ENCODE data around the gene CMAS.
"Not testable (repeated sequence)": the region's sequence is repeated elsewhere in the genome, so short reads cannot be mapped to it uniquely, and the experiment has no call there.

CMAS gene

DNA sequence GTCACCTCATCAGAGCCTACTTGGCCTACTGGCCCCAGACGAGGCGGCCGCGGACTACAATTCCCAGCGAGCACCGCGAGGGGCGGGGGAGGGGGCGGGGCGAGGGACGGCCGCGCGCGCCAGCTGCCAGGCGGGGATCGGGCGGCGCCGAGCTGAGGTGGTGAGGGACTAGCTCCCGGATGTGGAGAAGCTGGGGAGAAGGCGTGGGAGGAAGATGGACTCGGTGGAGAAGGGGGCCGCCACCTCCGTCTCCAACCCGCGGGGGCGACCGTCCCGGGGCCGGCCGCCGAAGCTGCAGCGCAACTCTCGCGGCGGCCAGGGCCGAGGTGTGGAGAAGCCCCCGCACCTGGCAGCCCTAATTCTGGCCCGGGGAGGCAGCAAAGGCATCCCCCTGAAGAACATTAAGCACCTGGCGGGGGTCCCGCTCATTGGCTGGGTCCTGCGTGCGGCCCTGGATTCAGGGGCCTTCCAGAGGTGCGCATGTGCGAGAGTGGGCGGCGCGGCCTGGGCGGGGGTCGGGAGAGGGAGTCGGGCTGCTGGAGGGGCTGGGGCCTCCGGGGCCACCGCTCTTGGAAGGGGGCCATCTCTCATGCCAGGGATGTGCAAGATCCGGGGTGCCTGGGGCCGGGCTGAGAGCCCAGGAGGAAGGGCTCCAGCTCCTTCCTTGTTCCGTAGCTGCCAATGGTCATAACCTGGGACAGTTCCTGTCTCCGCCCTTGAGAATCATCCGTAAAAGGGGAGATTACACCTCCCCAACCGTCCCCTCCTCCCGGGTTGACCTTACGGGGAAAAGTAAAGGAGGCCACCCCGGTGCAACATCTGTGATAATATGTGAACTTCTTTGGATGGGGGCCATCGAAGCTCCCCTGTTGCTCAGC, at the start of gene CMAS:
CMAS (plus strand) TSS at position 129 of the 878 bp plus-strand sequence; CDS start at position 215, 86 bp downstream.
- ATAC-seq, result peak; percentile 84 to 86

DNA sequence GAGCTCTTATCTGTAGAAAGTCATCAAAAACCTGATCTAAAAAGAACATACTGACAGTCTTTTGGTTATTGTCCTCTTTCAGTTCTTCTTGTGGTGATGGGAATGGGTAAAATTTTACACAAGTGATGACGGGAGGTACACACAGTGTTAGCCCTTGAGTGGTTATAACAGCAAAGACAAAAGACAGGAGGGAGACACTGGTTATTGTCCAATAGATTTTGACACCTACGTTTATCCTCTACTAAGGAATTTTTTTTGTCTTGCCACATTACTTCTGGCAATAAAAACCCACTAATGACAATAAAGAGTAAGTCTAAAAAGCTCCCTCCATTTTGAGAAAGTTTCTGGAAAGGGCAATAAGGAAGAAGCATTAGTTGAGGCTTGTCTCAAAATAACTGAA, 47.7 kb upstream of the CMAS start:
- ATAC-seq, result no peak

DNA sequence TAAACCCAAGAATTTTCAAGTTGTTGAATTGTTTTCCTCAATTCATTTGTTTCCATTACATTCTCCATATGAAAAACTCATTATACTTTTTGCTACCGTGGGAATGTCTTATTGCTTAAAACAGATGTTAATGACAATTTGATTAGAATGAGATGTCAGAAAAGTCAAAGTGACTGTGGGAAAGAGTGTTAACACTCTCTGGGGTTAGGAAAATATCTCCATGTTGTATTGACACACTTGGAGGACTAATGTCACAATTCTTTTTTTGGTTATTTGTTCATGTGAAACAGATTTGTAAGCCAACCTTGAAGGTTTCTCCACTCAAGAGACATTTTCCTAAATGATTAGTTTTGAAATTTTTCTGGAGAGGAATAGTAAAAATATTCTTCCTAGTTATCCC, 47.2 kb upstream of the CMAS start:
- no peak for ATAC-seq

DNA sequence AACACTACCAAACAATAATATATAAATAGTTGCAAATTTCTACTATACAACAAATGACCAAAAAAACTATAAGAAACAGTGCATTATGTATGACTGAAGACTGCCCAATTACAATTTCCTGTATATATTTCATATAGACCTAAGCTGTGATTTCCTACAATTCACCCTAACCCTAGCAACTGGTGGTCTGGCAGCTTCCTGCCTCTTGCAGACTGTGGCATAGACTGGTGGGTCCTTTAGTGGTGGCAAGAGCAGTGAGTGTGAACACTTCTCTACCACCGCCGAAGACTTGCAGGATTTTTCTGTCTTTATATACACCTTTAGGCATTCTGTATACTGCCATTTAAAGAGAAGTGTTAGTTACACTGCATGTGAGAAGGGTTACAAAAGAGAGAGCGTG, 43.6 kb upstream of the CMAS start:
- no peak for ATAC-seq

DNA sequence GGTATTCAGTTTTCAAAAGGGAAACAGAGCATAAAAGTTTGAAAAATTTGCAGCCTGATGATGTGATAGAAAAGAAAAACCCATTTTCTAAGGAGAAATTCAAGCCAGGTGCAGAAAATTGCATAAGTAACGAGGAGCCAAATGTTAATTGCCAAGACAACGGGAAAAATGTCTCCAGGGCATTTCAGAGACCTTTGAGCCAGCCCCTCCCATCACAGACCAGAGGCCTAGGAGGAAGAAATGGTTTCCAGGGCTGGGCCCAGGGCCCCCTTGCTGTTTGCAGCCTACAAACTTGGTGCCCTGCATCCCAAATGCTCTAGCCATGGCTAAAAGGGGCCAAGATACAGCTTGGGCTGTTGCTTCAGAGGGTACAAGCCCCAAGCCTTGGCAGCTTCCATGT, 38.2 kb upstream of the CMAS start:
- not testable (repeated sequence) for ATAC-seq

DNA sequence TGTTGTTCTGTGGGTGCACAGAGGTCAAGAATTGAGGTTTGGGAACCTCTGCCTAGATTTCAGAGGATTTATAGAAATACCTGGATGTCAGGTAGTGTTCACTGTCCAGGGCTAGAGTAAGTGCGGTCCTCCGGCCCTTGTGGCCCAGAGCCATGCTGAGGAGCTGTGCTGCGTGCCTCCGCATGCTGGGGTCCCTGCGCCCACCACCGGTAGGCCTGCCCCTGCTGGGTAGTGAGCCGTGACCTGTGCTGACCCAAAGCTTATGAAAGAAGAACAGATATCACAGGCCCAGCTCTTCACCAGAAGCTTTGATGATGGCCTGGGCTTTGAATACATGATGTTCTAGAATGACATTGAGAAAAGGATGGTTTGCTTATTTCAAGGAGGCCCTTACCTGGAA, 37.8 kb upstream of the CMAS start:
- no peak for ATAC-seq

DNA sequence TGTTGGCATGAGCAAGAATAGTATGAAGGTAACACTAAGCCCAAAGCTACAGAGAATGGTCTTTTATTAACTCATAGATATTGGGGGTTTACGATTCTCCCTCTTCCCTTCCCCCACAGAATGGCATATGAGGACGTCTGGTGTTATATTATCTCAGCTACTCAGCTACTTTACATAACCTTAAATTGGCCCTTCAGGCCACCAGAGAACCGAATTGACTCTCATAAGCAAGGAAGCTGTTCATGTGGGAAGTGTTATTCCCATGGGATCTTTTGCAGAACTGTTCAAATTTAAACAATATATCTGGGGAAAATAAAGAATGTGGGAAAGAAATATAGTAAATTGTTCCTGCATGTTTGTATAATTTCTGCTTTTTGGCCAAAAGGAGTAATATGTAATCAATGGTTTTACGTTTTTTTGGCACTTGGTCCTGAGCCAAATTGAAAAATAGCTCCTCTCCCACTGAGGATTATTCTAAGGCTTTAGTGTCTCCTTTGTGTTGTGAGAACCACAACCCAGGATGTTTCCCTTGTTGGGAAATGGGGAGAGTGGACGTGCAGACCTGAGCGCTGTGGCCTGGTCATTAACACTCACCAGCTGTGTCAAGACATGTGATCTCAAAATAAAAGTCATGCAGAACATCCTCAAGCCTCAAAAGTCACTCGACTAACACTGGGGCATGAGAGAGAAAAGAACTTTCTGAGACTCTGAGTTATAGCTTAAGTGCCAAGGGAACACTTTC, 31.8 kb upstream of the CMAS start:
- no peak for ATAC-seq

DNA sequence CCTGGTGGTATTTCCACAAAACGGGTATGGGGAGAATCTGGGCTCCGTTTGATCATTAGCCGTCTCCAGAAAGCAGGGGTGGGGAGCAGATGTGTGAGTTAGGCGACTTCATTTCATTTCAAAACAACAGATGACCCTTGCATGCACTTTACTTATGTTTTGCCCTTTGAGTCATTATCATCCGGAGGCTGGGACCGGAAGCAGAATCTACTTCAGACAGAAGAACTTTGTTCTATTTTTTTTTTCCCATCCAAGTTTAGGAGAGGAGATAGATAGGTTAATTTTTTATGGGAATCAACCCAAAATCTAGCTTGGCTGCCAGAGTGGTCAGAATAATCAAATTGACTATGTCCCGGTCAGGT, 31.3 kb upstream of the CMAS start:
- ATAC-seq, result no peak

DNA sequence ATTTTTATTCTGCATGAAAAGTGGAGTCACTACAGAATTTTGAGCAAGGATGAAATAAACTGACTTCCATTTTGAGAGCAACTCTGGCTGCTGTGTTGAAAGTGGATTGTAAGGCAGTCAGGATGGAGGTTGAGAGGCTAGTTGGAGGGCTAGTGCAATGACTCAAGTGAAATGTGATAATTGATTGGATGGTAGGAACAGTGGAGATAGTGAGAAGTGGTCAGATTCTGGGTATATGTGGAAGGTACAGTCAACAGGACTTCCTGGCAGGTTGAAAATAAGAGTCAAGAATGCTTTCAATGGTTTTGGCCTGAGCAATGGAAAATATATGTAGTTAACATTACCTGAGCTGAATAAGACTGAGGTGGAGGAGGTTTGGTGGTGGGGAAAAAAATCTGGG, 29.0 kb upstream of the CMAS start:
- ATAC-seq, result no peak

DNA sequence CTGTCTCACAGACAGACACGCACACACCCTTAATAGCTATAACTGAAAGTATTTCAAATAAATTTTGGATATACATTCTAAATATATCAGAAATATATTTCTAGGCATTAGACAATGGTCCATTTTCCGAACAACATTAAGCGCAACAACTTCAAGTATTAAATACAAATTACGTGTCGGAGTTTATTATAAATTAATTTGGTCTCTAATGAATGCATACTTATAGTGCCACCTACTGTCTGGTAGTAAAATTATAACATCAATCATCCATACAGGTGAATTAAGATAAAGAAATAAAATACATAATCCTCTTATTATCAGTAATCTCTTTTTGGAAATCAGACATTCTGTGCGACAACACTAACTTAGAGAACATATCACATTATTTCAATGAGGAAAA, 27.2 kb upstream of the CMAS start:
- ATAC-seq, result no peak

DNA sequence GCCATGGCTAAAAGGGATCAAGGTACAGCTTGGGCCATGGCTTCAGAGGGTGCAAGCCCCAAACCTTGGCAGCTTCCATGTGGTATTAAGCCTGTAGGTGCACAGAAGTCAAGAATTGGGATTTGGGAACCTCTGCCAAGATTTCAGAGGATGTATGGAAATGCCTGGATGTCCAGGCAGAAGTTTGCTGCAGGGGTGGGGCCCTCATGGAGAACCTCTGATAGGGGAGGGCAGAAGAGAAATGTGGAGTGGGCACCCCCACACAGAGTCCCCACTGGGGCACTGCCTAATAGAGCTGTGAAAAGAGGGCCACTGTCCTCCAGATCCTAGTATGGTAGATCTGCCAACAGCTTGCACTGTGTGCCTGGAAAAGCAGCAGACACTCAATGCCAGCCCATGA, 22.5 kb upstream of the CMAS start:
- ATAC-seq, result not testable (repeated sequence)

DNA sequence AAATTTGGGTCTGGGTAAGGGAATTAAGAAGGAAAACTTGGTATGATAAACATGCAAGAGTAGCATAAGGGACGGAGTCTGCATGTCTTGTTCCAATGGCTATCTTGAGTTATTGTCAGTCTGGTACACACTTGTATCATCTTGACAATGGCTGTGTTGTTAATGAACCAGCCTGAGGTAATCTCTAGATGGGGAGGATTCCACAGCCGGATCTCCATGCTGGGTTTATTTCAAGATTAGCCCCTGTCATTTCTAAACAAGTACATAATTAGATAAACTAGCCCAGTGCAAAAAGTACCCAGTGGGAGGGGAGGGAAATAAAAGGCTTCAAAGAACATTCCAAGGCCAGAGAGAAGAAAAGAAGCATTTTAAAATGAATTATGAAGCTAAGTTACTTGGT, 16.5 kb upstream of the CMAS start:
- ATAC-seq, result no peak

DNA sequence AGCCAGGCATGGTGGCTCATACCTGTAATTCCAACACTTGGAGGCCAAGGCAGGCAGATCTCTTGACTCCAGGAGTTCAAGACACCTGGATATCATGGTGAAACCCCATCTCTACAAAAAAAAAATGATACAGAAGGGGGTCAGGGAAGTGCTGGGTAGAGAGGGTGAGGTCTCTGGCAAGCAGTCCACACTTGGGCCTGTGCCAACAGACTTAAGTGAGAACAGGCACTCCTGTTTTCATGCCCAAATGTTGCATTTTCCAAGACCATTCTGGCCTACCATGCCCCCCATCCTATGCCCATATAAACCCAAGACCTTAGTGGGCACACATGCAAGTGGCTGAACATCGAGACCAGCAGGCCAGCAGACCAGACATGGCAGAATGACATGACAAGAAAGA, 16.0 kb upstream of the CMAS start:
- no peak for ATAC-seq

DNA sequence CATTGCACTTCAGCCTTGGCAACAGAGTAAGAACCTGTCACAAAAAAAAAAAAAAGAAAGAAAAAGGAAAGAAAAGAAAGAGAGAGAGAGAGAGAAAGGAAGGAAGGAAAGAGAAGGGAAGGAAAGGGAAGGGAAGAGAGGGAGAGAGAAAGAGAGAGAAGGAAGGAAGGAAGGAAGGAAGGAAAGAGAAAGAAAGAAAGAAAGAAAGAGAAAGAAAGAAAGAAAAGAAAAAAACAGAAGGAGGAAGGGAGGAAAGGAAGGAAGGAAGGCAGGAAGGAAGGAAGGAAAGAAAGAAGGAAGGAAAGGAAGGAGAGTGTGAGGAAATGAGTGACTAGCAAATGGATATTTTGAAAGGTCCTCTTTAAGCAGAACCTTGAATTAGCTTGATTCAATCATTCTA, 13.3 kb upstream of the CMAS start:
- no peak for ATAC-seq

DNA sequence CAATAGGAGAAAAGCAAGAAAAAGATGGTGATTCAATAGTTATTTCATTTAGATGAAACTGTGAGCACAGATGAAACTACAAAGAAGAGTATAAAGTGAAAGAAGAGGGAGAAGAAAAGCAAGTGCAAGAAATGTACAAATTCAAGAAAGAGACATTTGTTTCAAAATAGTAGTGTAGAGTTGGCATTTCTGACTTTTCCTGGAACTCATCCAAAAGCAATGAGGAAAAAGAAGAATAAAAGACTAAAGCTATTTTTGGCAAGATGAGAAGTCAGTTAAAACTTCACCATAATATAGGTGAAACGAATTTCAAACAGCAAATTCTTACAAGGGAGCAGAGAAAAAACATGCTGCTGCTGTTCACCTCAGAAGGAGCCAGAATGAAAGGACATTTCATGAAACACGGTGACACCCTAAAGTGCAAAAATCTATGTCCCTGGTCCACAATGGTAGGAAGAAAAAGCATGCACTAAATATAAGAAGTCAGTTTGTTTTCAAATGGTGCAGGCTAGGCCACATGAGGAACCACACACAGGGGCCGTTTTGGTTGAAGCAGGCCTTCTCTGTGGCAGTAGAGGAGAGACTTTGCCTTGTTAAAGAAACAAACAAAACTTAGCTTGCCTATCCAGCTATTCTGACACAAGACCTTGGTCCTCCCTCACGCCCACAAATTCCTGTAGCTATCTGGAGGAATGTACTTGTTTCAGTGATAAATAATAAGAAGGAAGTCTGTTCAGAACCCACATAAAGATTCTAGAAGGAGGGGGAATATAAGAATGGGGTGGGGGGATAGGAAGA, 11.1 kb upstream of the CMAS start:
- ATAC-seq, result no peak

DNA sequence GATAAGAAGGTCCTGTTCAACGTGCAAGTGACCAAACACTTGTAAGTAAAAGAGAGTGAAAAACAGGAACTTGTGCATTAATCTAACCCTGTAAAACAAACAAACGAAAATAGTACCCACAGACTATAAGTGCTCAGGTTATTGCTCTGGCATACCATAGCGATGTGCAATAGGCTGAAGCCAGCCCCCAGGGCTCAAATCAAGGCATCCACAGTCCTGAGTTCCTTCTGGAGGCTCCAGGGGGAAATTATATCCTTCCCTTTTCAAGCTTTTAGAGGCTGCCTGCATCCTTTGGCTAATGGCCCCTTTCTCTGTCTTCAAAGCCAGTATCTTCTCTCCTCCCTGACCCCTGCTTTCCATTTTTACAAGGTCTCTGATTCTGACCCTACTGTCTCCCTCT, 8.1 kb upstream of the CMAS start:
- ATAC-seq, result no peak

DNA sequence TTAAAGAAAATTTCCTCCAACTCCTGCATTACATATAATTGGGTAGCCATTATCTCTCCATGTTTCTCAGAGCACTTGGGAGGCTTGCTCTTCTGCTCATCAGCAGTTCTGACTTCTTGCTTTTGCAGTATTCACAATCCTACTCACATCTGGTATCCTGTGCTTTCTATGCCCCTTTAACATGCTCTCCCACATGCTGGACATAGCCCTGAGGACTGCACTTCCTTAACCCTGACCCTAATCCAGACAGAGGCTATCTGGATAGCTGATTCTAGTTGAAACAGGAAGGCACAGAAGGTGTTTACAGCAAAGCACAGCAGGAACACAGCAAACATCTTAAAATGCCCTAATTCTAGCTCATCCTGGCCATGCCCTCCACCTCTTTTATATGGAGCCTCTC, 7.3 kb upstream of the CMAS start:
- no peak for ATAC-seq

DNA sequence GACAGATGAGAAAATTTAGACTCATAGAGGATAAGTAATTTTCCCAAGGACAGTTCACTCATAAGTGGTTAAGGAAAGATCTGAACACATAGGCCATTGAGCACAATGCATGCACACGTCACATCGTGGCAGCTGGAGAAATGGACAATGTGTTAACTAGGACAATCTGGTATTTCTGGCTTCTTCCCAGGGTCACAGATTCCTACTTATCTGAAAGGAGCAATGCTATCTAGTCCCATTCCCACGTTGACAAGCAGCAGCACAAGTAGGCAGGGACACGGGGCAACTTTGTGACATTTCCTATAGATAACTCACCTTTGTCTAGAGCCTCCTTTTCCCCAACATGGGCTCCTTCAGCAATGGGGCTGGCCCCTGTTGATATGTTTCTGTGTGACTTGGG, 6.7 kb upstream of the CMAS start:
- ATAC-seq, result no peak

DNA sequence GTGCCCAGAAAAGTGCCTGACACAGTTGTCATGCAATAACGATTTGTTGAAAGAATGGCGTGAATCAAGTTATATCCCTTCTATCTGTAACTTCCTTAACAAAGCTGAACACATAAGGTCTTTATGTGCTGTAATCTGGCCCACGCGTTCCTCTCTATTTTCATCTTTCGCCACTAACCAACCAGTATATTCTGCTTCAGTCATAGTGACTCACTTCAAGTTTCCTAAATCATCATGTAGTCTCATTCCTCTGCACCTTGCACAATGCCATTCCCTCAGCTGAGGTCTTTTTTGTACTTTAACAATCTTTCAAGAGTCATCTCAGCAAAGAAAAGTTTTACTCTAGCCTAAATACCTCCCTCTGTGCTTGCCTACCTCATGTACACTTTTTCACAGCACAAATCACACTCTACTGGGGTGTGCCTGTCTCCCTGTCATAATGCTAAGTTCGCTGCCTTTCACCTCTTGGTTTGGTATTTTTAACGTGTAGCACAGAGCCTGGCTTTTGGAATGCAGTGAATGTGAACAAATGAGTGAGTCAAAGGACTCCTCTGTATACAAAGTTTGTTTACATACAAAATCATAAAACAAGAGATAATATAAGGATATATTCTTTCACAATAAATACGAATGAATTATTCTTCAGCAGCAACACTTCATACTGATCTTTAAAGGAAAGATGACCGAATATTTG, 2.9 kb upstream of the CMAS start:
- ATAC-seq, result no peak

DNA sequence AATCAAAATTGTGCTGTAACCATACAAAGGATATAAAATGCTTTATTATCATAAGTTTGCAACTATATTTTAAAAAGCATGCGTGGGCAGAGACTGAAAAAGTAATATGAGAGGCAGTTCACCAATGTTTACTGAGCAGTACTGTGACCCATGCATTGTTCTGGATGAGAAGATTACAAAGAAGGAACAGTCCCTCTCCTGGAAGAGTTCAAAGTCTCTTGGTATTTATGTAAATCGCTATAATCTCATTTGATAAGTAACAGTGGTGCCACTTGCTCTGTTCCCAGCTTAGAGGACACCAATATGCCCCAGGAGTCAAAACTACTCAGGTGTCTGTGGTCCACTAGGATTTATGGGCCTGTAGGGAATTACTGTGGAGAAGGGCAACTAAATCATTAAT, 2.1 kb upstream of the CMAS start:
- no peak for ATAC-seq

DNA sequence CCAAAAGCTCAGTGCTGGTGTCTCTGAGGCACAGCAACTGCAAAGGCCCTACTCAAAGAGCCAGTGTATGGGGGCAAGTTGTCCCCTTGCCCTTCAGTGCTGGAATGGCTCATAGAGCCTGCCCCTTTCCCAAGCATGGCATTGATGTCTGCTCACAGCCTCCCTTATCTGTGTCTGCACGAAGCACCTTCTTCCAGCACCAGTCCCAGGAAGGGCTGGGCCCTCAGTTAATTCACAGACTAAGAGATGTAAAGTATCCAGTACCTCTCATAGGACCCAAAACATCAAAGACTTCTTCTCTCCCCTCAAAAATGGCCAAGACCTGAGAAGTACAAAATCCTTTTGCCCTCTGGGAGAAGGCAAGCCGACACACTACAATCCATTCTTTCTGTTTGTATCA, 1.6 kb upstream of the CMAS start:
- ATAC-seq, result no peak

DNA sequence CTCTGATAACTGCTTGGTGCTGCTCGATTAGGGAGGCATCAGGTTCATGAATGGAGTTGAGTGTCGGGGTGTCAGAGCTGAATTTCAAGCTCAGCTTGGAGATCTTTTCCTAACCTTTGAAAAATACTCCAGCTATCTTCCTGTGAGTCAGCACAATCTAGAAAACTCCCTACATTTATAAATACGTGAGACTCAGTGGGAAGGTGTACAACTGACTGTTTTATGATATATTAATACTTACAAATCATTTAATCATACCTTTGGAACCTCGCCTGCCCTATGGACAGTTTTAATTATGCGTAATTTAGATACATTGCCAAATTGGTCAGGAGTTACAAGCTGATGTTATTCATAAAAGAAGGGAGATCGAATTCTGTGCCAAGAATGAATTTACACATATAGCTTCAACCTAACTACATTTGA, 961 bp downstream of the CMAS start:
- ATAC-seq, result peak in 1 of 2 donors; percentile 24

DNA sequence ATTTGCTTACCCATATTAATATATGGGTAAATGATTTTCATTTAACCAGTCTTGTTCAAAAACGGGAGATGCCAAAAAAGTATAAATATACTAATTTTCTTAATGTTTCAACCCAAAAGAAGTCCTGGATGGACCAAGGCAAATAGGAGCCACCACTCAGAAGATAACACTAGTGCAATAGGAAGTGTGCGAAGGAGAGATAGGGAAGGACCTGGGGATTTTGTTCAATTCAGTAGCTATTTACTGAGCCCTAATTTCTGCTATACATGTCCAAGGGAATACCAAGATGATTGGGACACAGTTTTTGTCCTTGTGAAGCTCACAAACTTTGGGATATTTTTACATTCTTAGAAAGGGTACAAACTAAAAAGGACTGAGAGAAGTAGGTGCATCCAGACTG, 1.5 kb downstream of the CMAS start:
- no peak for ATAC-seq

All from activated CD4-positive, CD25-positive, alpha-beta regulatory T cell treated with anti-CD3 and anti-CD28 coated beads, Interleukin-2, amount 50 U/mL, for 24 hours (primary cell).